Fibroblast of villous mesenchyme (primary cell): ENCODE results near the gene ERAP2. TPM values are rescaled to one million over a fixed set of nuclear protein-coding genes. Genes with fewer than 3 reads are reported as not detected.
A peak's percentile ranks its signal among the peaks of the same experiment; 100 is the strongest.

Experiments used
- DNase-seq: peaks from one replicate; pipeline ENCODE4 v3.0.0-alpha.2; 2010; ENCODE audit warnings: low read depth
- H3K4me3 ChIP-seq: 2 replicates; pipeline ENCODE4 v1.5.1; 2011; ENCODE audit warnings: low read depth, mild to moderate bottlenecking, low read length
- total RNA-seq: library from RNA; depleted of rRNA; stranded (reverse); fragments of >200 nt; gene quantifications from 2 replicates; pipeline ENCODE4 v1.2.3, GENCODE V29; 2012
- TF ChIP-seq, protein P1 (sequence below): IDR thresholded peaks from 2 replicates; pipeline ENCODE4 v1.5.1; 2012; ENCODE audit warnings: low read depth, mild to moderate bottlenecking, low read length; ENCODE audit not compliant: insufficient read depth

ERAP2 gene
- total RNA-seq, 1 donor, result 64.8 TPM

DNA sequence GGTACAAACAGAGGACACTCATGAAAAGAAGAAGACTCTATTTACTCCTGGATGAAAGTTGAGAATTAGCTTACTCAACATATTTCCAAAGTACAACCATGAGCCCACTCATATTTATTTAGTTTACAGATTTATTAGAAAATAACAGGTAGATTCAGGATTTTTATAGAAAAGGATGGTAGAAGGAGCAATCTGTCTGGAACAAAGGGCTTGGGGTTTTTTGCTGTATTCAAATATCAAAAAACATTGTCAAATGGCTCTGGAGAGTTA lies 7.0 kb upstream of the ERAP2 start:
- H3K4me3 ChIP-seq, result no peak overlapping the region
- TF ChIP-seq, protein P1, sequence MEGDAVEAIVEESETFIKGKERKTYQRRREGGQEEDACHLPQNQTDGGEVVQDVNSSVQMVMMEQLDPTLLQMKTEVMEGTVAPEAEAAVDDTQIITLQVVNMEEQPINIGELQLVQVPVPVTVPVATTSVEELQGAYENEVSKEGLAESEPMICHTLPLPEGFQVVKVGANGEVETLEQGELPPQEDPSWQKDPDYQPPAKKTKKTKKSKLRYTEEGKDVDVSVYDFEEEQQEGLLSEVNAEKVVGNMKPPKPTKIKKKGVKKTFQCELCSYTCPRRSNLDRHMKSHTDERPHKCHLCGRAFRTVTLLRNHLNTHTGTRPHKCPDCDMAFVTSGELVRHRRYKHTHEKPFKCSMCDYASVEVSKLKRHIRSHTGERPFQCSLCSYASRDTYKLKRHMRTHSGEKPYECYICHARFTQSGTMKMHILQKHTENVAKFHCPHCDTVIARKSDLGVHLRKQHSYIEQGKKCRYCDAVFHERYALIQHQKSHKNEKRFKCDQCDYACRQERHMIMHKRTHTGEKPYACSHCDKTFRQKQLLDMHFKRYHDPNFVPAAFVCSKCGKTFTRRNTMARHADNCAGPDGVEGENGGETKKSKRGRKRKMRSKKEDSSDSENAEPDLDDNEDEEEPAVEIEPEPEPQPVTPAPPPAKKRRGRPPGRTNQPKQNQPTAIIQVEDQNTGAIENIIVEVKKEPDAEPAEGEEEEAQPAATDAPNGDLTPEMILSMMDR, result no peak
- DNase-seq, result no peak

DNA sequence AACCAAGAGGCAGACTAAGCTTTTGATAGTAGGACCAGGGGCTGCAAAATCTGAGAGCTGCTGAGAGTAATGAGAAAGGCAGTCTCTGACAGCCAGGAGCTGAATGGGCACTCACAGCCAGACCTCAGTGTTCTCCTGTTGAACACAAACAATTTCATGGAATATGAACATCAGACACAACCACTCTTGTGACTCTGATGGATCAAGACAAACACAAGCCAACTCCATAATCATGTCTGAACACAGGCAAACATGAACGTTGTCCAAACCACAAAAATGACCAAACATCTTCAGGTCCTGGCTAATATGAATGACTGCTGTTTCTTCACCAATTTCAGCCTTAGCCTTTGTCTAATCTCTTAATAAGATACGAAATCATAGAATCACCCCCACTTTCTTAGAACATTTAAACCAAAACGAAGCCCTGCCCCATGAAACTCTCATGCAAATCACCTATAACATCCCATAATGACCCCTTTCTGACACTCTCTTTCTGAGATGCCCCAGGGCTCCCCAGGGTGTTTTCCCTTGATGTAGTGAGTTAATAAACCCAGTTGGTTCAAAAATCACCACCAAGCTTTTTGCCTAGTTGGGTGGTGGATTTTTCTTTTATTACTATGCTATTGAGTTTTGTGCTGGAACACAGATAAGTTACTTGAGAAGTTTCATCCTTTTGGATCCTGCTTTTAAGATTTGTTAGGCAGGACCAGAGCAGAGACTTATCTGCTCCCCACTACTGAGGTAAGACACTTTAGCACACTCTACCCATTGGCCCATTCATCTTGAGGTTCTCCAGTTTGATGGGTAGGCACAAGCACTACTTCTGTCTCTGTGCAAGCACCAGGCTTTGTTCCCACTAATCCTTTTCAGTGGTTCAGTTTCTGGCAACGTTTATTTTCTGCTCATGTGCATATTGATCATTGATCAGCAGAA lies 5.9 kb upstream of the ERAP2 start:
- TF ChIP-seq, protein P1, result no peak
- no peak overlapping the region for H3K4me3 ChIP-seq
- peak; percentile 42 for DNase-seq

DNA sequence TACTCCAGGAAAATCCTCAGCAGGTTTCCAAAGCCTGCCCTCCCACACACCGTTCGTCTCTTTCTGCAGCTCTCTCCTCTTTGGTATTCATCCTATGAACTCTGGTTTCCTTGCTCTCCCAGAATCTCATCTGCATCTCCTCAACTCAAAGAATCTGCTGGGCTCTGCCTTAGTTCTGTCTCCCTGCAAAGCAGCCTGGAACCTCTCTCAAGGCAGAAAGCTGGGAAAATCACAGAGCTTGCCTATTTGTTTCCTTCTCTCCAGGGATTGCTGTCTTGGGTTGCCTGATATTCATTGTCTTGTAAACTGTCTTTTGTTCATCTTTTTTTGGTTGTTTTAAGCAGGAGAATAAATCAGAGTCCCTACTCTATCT lies 5.3 kb upstream of the ERAP2 start:
- TF ChIP-seq, protein P1, result no peak

DNA sequence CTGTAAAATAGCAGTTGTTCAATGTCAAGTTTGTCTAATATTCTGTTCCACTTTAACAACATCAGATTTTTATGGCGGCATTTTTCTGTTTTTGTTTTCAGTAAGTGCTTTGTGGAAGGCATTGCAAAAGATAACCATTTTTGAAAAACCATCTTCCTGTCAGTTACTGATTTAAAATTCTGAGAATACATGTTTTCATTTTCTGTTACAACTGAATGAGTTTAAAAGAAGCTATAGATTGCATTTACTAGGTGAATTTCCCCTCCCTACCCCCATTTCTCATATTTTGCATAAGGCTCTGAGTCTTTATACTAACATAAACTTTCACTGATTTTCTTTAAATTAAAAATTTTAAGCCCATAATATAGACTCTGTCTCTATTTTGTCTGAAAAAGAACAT lies 4.6 kb upstream of the ERAP2 start:
- no peak overlapping the region for H3K4me3 ChIP-seq
- no peak for DNase-seq
- TF ChIP-seq, protein P1, result no peak

More for the DNA sequence above, 5.3 kb upstream of the ERAP2 start:
- H3K4me3 ChIP-seq, result no peak overlapping the region
- no peak for DNase-seq

DNA sequence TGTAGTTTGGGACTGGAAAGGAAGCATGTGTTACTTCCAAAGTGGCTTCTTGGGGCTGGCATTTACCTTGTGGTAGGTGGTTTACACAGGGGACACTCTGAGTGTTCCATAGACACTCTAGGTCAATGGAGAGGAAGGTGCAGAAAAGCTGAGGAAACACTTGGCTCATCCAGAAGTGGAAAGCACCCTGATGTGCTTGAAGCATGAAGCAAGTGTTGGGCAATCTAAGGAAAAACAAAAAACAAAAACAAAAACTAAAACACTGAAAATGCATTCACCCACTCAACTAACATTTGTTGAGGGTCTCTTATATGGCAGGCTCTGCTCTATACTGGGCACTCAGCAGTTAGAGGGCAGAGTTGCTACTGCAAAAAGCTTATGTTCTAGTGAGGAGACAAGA lies 2.9 kb upstream of the ERAP2 start:
- peak; percentile 28 for DNase-seq
- TF ChIP-seq, protein P1, result no peak
- H3K4me3 ChIP-seq, result no peak overlapping the region

DNA sequence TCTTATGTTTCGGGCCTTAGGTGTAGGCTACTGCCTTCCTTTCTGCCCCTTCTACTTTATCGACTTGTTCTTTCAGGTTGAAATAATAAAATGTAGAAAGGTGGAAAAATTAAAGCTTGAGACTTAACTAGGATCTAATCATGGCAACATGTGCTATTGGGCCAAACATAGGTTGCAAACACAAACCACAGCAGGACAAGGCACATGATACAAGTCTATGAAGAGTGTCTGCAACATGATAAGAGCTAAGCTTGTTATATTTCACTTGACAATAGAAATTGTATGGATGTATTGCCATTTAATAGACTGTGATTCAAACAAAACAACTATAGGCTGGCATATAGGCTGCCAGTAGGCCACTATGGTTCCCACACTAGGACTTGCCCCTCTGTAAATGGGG lies 1.7 kb upstream of the ERAP2 start:
- no peak for DNase-seq
- H3K4me3 ChIP-seq, result no peak overlapping the region
- TF ChIP-seq, protein P1, result no peak
